Duodenal mucosa (tissue), 2 donors: ENCODE data around the gene HRAS.
"Not testable (repeated sequence)": the region's sequence is repeated elsewhere in the genome, so short reads cannot be mapped to it uniquely, and the experiment has no call there.

Experiments
- H3K27ac ChIP-seq: one replicate; pipeline ENCODE4 v1.7.0; 2013; ENCODE audit warnings: low read depth, low read length
- H3K27me3 ChIP-seq, 2 donors: one replicate each; pipeline ENCODE4 v1.7.0; 2013; ENCODE audit warnings: low read length in 2 of 2, control low read depth in 1 of 2; ENCODE audit not compliant: insufficient read depth in 2 of 2, control insufficient read depth in 1 of 2
- H3K36me3 ChIP-seq, 2 donors: one replicate each; pipeline ENCODE4 v1.7.0; 2013; ENCODE audit warnings: low read length in 2 of 2, control low read depth in 1 of 2; ENCODE audit not compliant: insufficient read depth in 2 of 2, control insufficient read depth in 1 of 2
- H3K4me1 ChIP-seq, 2 donors: one replicate each; pipeline ENCODE4 v1.7.0; 2013; ENCODE audit warnings: low read length in 2 of 2, control low read depth in 1 of 2; ENCODE audit not compliant: insufficient read depth in 2 of 2, control insufficient read depth in 1 of 2
- H3K4me3 ChIP-seq, 2 donors: one replicate each; pipeline ENCODE4 v1.7.0; 2013; ENCODE audit warnings: low read length in 2 of 2, low read depth in 1 of 2
- H3K9ac ChIP-seq, 2 donors: one replicate each; pipeline ENCODE4 v1.7.0; 2013; ENCODE audit warnings: low read length in 2 of 2, low read depth in 1 of 2
- H3K9me3 ChIP-seq, 2 donors: one replicate each; pipeline ENCODE4 v1.7.0; 2013; ENCODE audit warnings: low read length in 2 of 2, control low read depth in 1 of 2; ENCODE audit not compliant: control insufficient read depth in 1 of 2

The HRAS gene

GRCh38 chr11:520428-521176 is 14.8 kb downstream of the HRAS start:
- no peak overlapping the region for H3K4me3 ChIP-seq
- H3K27me3 ChIP-seq: no peaks in the 10 kb centered on the region
- no peak overlapping the region for H3K9ac ChIP-seq
- no peaks in the 10 kb centered on the region for H3K36me3 ChIP-seq
- no peaks in the 10 kb centered on the region for H3K4me1 ChIP-seq
- H3K27ac ChIP-seq: no peak overlapping the region
- H3K9me3 ChIP-seq: no peaks in the 10 kb centered on the region

- Histone ChIP-seq H3K4me1 (no peaks in the 10 kb centered on the region), H3K27me3 (no peaks in the 10 kb centered on the region), H3K4me3 (peak overlapping the region; percentile 42 to 50), H3K27ac (peak overlapping the region; percentile 46), H3K36me3 (peaks cover 0 to 4% of the 10 kb centered on the region in 2 donors), H3K9me3 (no peaks in the 10 kb centered on the region), H3K9ac (no peak overlapping the region)
Observed at GRCh38 chr11:518463-519202, 16.7 kb downstream of the HRAS start.

DNA sequence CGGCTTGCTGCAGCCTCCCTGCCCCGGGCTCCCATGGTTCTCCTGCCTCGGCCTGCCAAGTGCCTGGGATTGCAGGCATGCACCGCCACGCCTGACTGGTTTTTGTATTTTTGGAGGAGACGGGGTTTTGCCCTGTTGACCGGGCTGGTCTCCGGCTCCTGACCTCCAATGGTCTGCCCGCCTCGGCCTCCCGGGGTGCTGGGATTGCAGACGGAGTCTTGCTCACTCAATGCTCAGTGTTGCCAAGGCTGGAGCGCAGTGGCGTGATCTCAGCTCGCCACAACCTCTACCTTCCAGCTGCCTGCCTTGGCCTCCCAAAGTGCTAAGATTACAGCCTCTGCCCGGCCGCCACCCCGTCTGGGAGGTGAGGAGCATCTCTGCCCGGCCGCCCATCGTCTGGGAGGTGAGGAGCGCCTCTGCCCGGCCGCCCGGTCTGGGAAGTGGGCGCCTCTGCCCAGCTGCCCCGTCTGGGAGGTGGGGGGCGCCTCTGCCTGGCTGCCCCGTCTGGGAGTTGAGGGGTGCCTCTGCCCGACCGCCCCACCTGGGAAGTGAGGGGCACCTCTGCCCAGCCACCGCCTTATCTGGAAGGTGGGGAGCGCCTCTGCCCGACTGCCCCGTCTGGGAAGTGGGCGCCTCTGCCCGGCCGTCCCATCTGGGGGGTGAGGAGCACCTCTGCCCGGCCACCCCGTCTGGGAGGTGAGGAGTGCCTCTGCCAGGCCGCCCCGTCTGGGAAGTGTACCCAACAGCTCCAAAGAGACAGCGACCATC is 18.3 kb downstream of the HRAS start:
- H3K36me3 ChIP-seq, H3K27me3 ChIP-seq, H3K27ac ChIP-seq, H3K4me1 ChIP-seq, H3K9ac ChIP-seq, H3K4me3 ChIP-seq, H3K9me3 ChIP-seq: not testable (repeated sequence)

- H3K9me3 ChIP-seq: no peaks in the 10 kb centered on the region
- H3K9ac ChIP-seq: no peak overlapping the region
- no peak overlapping the region for H3K4me3 ChIP-seq
- H3K27ac ChIP-seq: no peak overlapping the region
- peaks cover 0 to 4% of the 10 kb centered on the region in 2 donors for H3K36me3 ChIP-seq
- no peaks in the 10 kb centered on the region for H3K4me1 ChIP-seq
- no peaks in the 10 kb centered on the region for H3K27me3 ChIP-seq
Observed at GRCh38 chr11:516400-516799, 19.0 kb downstream of the HRAS start.

- Histone ChIP-seq H3K4me1 (no peaks in the 10 kb centered on the region), H3K36me3 (peaks cover under 1 to 4% of the 10 kb centered on the region in 2 donors), H3K27ac (no peak overlapping the region), H3K9me3 (no peaks in the 10 kb centered on the region), H3K9ac (no peak overlapping the region), H3K4me3 (no peak overlapping the region), H3K27me3 (no peaks in the 10 kb centered on the region)
Observed at GRCh38 chr11:515131-515530, 20.2 kb downstream of the HRAS start.

DNA sequence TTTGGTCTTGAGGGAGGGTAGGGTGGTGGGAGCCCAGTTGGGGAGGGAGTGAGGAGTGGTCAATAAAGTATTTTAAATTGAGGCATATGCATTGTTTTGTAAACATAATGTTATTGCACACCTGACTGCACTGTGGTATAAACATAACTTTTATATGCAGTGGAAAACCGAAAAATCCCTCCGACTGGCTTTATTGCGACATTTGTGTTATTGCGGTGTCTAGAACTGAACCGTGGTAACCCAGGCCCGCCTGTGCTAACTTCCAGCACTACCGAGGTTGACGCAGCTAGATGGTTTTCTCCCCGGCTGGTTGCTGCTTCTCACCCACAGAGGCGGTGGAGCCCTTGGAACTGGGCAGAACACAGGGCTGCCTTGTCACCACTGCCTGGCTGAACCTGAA is 20.8 kb downstream of the HRAS start:
- no peak overlapping the region for H3K4me3 ChIP-seq
- no peak overlapping the region for H3K9ac ChIP-seq
- H3K4me1 ChIP-seq: no peaks in the 10 kb centered on the region
- H3K36me3 ChIP-seq: peaks cover 4 to 5% of the 10 kb centered on the region in 2 donors
- H3K27me3 ChIP-seq: no peaks in the 10 kb centered on the region
- no peak overlapping the region for H3K27ac ChIP-seq
- no peaks in the 10 kb centered on the region for H3K9me3 ChIP-seq

GRCh38 chr11:512761-513595 is 22.4 kb downstream of the HRAS start:
- Histone ChIP-seq H3K9ac (no peak overlapping the region), H3K27ac (no peak overlapping the region), H3K4me1 (no peaks in the 10 kb centered on the region), H3K4me3 (no peak overlapping the region), H3K27me3 (no peaks in the 10 kb centered on the region), H3K36me3 (peaks cover 4 to 5% of the 10 kb centered on the region in 2 donors), H3K9me3 (no peaks in the 10 kb centered on the region)

- no peaks in the 10 kb centered on the region for H3K9me3 ChIP-seq
- peaks cover 17 to 23% of the 10 kb centered on the region in 2 donors for H3K4me1 ChIP-seq
- H3K27me3 ChIP-seq: no peaks in the 10 kb centered on the region
- H3K9ac ChIP-seq: no peak overlapping the region
- peaks cover 0 to 5% of the 10 kb centered on the region in 2 donors for H3K36me3 ChIP-seq
- H3K4me3 ChIP-seq: no peak overlapping the region
- no peak overlapping the region for H3K27ac ChIP-seq
Observed at GRCh38 chr11:508956-509355, 26.4 kb downstream of the HRAS start.

- peak overlapping the region; percentile 58 to 63 for H3K4me3 ChIP-seq
- peaks cover 21 to 28% of the 10 kb centered on the region in 2 donors for H3K4me1 ChIP-seq
- H3K9me3 ChIP-seq: no peaks in the 10 kb centered on the region
- peak overlapping the region; percentile 25 to 33 for H3K9ac ChIP-seq
- no peaks in the 10 kb centered on the region for H3K27me3 ChIP-seq
- H3K36me3 ChIP-seq: peaks cover 0 to 5% of the 10 kb centered on the region in 2 donors
- H3K27ac ChIP-seq: peak overlapping the region; percentile 100
Observed at GRCh38 chr11:507727-508515, 27.5 kb downstream of the HRAS start.
